Esophagus muscularis mucosa (tissue), 3 donors: ENCODE results near the gene NUCB1.

Source experiments
- CTCF ChIP-seq, 3 experiments: fragments of 200-600 bp in 2 of 3; fragments of 450-650 bp in 1 of 3; sonication (generic) in 2 of 3; IDR thresholded peaks; one replicate each; pipeline ENCODE4 v1.5.1; 2017 to 2019; ENCODE audit warnings: antibody characterized with exemption in 3 of 3, mild to moderate bottlenecking in 2 of 3, moderate library complexity in 1 of 3
- POLR2A ChIP-seq: fragments of 450-650 bp; IDR thresholded peaks from one replicate; pipeline ENCODE4 v1.6.1; 2017; ENCODE audit warnings: antibody characterized with exemption, moderate library complexity, mild to moderate bottlenecking, low read depth

- TF ChIP-seq POLR2A: peak; percentile 99
- TF ChIP-seq CTCF (IDR thresholded peaks at IDR 0.05): peak in 2 of 3 experiments; percentile 26 to 35
Measured at GRCh38 chr19:48872182-48872883, 27.8 kb upstream of the NUCB1 start, which contains the start of gene PPP1R15A.
